ENCODE data around the gene PTPN7. TPM values are rescaled to one million over a fixed set of nuclear protein-coding genes. Genes with fewer than 3 reads are reported as not detected.

Gene PTPN7
- polyA plus RNA-seq, 1 donor (not counting 4 experiments of a cell fraction or from before 2014, with no cell fraction given) = 0.10 TPM

DNA sequence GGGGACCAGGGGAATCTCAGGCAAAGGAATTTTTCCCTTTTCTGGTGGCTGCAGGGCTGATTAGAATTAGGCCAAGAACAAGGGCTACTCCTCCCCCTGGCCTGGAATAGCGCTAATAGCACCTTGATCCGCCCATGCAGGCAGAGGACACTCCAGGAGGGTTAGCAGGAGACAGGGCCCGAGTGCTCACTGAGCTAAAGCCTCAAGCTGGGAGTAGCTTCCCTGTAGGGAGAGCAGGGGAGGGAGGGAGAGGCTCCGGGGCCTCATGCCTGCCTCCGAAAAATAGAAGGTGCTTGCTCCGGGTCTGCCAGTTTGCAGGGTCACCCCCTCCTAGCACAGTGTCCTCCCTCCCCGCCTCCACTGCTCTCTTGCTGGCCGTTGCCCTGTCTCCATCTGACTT, 3.8 kb downstream of the PTPN7 start:
- no peak overlapping the region for H3K4me2 ChIP-seq (ENCODE audit: control insufficient read depth, extremely low read depth, insufficient read depth, low read depth, low read length)
- no peaks in the 10 kb centered on the region for H3K27me3 ChIP-seq (ENCODE audit: control insufficient read depth, extremely low read depth, insufficient read depth, low read length)
- no peak overlapping the region for H2AFZ ChIP-seq (ENCODE audit: control insufficient read depth, low read length)
- no peaks in the 10 kb centered on the region for H4K20me1 ChIP-seq (ENCODE audit: control insufficient read depth, extremely low read depth, insufficient read depth, low read length)
- FAIRE-seq (no peak), DNase-seq (ENCODE audit: low read depth, low spot score) (no peak)
- H3K36me3 ChIP-seq (ENCODE audit: control insufficient read depth in 2 of 2, extremely low read depth in 1 of 2, insufficient read depth in 2 of 2, low read length in 2 of 2) = no peaks in the 10 kb centered on the region
- H3K4me3 ChIP-seq (ENCODE audit: control insufficient read depth in 2 of 3, extremely low read depth in 1 of 3, insufficient read depth in 2 of 3, low read depth in 1 of 3, low read length in 3 of 3) = no peak overlapping the region
- no peaks in the 10 kb centered on the region for H3K79me2 ChIP-seq (ENCODE audit: control insufficient read depth, insufficient read depth, low read length)
- no peaks in the 10 kb centered on the region for H3K9me3 ChIP-seq (ENCODE audit: control insufficient read depth, low read depth, low read length)
- dilution Hi-C loops (cut with MboI; ENCODE audit: extremely low pct_ligation_motif_present, low sequenced_read_pairs) = no loop called here
- no peak overlapping the region for H3K9ac ChIP-seq (ENCODE audit: control insufficient read depth, extremely low read depth, insufficient read depth, low read length)
- no peak for TF ChIP-seq EZH2 (IDR thresholded peaks at IDR 0.05; ENCODE audit: low read length)
- TF ChIP-seq, protein P1, sequence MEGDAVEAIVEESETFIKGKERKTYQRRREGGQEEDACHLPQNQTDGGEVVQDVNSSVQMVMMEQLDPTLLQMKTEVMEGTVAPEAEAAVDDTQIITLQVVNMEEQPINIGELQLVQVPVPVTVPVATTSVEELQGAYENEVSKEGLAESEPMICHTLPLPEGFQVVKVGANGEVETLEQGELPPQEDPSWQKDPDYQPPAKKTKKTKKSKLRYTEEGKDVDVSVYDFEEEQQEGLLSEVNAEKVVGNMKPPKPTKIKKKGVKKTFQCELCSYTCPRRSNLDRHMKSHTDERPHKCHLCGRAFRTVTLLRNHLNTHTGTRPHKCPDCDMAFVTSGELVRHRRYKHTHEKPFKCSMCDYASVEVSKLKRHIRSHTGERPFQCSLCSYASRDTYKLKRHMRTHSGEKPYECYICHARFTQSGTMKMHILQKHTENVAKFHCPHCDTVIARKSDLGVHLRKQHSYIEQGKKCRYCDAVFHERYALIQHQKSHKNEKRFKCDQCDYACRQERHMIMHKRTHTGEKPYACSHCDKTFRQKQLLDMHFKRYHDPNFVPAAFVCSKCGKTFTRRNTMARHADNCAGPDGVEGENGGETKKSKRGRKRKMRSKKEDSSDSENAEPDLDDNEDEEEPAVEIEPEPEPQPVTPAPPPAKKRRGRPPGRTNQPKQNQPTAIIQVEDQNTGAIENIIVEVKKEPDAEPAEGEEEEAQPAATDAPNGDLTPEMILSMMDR (optimal IDR thresholded peaks at IDR 0.05 in 1 of 3, IDR thresholded peaks at IDR 0.05 in 1 of 3, conservative IDR thresholded peaks at IDR 0.05 in 1 of 3; ENCODE audit: extremely low read depth in 1 of 3, insufficient read depth in 2 of 3, low read length in 3 of 3) = no peak
- H3K27ac ChIP-seq (ENCODE audit: control insufficient read depth, insufficient read depth, low read length) = no peak overlapping the region
- no peaks in the 10 kb centered on the region for H3K9me1 ChIP-seq (ENCODE audit: control insufficient read depth, extremely low read depth, insufficient read depth, low read length)
- H3K4me1 ChIP-seq (ENCODE audit: control insufficient read depth, extremely low read depth, insufficient read depth, low read length) = no peaks in the 10 kb centered on the region

DNA sequence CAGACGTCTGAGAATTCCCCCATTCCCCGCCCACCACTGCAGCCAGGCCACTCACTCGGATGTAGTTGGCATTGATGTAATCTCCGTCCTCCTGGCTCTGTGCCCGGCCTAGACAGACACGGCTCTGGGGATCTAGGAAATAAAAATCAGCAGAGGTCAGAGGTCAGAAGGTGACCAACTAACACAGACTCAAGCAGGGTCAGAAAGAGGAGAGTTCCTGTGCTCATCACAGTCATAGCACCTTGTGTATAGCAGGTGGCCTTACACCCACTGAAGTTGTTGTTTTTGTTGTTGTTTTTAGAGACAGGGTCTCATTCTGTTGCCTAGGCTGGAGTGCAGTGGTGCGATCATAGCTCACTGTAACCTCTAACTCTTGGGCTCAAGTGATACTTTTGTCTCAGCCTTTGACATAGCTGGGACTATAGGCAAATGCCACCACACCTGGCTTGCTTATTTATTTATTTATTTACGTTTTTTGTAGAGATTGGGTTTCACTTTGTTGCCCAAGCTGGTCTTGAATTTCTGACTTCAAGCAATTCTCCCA, 4.9 kb downstream of the PTPN7 start:
- Histone ChIP-seq H3K9me1 (ENCODE audit: control insufficient read depth, extremely low read depth, insufficient read depth, low read length) (no peaks in the 10 kb centered on the region), H3K4me3 (ENCODE audit: control insufficient read depth in 2 of 3, extremely low read depth in 1 of 3, insufficient read depth in 2 of 3, low read depth in 1 of 3, low read length in 3 of 3) (no peak overlapping the region), H3K4me2 (ENCODE audit: control insufficient read depth, extremely low read depth, insufficient read depth, low read depth, low read length) (no peak overlapping the region), H2AFZ (ENCODE audit: control insufficient read depth, low read length) (no peak overlapping the region), H3K79me2 (ENCODE audit: control insufficient read depth, insufficient read depth, low read length) (no peaks in the 10 kb centered on the region), H3K27ac (ENCODE audit: control insufficient read depth, insufficient read depth, low read length) (no peak overlapping the region), H3K9ac (ENCODE audit: control insufficient read depth, extremely low read depth, insufficient read depth, low read length) (no peak overlapping the region), H3K9me3 (ENCODE audit: control insufficient read depth, low read depth, low read length) (no peaks in the 10 kb centered on the region), H3K36me3 (ENCODE audit: control insufficient read depth in 2 of 2, extremely low read depth in 1 of 2, insufficient read depth in 2 of 2, low read length in 2 of 2) (no peaks in the 10 kb centered on the region), H3K27me3 (ENCODE audit: control insufficient read depth, extremely low read depth, insufficient read depth, low read length) (no peaks in the 10 kb centered on the region), H3K4me1 (ENCODE audit: control insufficient read depth, extremely low read depth, insufficient read depth, low read length) (no peaks in the 10 kb centered on the region), H4K20me1 (ENCODE audit: control insufficient read depth, extremely low read depth, insufficient read depth, low read length) (no peaks in the 10 kb centered on the region)
- dilution Hi-C loops (cut with MboI; ENCODE audit: extremely low pct_ligation_motif_present, low sequenced_read_pairs) = no loop called here
- FAIRE-seq = no peak
- TF ChIP-seq EZH2 (IDR thresholded peaks at IDR 0.05; ENCODE audit: low read length) = no peak
- TF ChIP-seq, protein P1 (optimal IDR thresholded peaks at IDR 0.05 in 1 of 3, IDR thresholded peaks at IDR 0.05 in 1 of 3, conservative IDR thresholded peaks at IDR 0.05 in 1 of 3; ENCODE audit: extremely low read depth in 1 of 3, insufficient read depth in 2 of 3, low read length in 3 of 3) = no peak
- no peak for DNase-seq (ENCODE audit: low read depth, low spot score)
